ENCODE data around the gene PAM.
A peak's percentile ranks its signal among the peaks of the same experiment; 100 is the strongest.
"Not testable (repeated sequence)": the region's sequence is repeated elsewhere in the genome, so short reads cannot be mapped to it uniquely, and the experiment has no call there.

Gene PAM

DNA sequence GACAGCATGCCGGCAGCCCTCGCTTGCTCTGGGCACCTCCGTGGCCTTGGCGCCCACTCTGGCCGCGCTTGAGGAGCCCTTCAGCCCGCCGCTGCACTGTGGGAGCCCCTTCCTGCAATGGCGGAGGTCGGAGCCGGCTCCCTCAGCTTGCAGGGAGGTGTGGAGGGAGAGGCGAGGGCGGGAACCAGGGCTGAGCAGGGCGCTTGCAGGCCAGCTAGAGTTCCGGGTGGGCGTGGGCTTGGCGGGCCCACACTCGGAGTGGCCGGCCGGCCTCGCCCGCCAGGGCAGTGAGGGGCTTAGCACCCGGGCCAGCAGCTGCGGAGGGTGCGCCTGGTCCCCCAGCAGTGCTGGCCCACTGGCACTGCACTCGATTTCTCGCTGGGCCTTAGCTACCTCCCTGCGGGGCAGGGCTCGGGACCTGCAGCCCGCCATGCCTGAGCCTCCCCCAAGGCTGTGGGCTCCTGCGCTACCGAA, 3.2 kb upstream of the PAM start:
- DNase-seq (ENCODE audit: low spot score), result not testable (repeated sequence)

DNA sequence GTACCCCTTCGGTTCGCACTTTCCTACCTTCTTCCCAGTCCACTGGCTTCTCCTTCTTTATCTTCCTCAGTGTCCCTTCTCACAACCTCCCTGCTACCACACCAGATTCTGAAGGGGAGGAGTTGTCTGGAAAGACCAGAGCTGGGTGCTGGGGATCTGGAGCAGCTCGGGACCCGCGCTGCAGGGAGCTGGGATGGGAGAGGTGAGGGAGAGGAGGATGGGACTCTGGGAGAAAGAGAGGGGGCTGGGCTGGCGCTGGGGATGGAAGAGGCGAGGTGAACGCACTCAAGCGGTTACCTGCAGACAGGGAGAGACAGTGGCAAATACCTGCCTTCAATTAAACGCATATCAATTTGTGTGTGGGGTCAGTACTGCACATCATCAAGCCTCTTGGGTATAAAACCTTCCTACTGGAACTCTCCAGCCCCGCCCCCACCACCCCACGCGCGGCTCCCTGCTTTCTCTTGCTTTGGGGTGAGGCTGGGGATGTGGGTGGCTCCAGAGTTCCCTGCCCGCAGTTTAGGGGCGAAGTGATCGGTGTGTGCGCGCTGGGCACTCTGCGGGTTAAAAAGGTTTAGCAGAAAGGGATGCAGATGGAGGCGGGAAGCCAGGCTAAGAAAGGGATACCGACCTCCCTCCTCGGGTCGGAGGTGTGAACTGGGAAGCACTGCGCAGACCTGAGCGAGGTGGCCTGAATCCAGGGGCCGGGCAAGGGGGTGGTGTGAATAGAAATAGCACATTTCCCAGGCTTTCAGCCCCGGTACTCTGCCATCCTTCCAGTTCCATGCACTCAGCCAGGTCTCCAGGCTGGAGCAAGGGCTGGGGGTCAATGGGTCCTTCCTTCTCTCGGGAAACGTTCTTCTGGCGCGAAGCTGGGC, 977 bp upstream of the PAM start:
- DNase-seq (ENCODE audit: low spot score), result no peak

DNA sequence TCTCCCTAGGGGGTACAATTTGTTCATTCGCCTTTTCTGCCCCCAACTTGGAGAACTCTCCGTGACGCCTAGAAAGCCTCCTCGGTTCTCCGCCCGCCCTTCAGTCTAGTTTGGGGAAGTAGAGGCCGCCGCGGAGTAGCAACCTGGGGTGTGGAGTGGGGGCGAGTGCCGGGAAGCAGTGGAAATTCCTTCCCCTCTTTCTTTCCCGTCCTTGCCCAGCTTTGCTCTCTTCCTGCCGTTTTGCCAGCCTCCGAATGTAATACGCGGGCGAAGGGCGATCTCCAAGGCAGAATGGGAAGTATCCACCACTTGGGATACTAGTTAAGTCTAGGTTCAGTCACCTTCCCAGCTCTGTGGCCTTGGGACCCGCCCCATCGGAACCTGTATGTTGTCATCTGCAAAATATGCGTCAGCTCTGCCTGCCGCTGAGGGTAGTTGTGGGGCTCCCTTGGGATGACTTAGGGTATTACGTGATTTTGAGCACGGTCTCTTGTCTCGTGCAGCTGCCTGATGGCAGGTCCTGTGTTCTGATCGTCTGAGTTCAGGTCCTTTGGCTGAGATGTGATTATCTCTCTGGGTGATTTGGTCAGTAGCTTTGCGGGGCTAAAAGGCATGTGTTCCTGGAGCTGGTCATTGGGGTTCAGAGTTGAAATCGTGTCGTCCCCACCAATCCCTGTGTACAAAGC, 724 bp downstream of the PAM start:
- DNase-seq (ENCODE audit: low spot score), result peak; percentile 58

DNA sequence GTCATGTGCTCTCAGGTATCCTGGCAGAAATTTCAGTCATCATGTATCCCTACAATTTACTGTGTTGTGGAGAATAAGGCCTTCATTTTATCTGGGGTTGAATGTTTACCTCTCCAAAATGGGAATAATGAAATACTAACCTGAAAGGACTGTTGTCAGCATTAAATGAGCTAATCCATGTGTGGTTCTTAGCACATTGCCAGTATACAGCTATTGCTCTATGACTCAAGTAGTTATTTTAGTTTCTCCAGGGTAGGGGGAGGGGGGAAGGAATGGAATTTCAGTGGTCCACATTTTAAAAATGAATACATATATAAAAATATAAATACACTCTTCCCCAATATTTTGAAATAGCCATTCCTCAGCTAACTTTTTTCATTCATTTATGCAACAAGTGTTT, 3.5 kb downstream of the PAM start:
- no peak for DNase-seq (ENCODE audit: low spot score)

DNA sequence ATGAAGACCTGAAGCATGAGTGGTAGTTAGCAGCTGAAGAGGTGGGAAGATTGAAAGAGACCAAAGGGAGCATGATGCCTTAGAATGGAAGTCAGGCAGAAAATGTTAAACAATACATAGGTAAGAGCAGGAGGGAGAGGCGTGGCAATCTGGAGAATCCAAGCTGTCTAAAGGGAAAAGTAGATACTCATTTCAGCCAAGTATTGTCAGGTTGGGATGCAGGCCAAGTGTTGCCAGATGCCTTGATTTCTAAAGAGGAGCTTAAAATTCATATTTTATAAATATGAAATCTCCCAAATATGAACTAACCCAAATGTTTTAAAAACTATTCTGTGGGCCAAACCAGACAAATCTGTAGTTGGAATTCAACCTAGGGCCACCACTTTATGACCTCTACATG, 4.2 kb downstream of the PAM start:
- no peak for DNase-seq (ENCODE audit: low spot score)

DNA sequence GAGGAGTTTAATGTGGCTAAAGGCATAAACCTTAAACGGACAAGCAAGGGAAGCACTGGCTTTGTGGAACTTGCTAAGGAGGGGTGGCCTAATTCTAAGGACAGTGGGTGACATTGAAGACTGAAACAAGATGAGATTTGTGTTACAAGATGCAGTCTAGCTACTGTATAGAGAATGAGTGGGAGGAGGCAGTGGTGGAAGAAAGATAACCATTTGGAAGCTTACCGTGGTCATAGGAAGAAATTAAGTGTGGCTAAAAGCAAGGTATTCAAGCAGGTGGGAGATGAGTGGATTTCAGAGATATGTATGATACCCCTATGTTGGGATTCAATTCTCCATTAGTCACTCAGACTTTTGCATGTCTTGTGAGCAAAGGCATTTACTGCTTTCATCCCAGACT, 4.6 kb downstream of the PAM start:
- DNase-seq (ENCODE audit: low spot score), result no peak

DNA sequence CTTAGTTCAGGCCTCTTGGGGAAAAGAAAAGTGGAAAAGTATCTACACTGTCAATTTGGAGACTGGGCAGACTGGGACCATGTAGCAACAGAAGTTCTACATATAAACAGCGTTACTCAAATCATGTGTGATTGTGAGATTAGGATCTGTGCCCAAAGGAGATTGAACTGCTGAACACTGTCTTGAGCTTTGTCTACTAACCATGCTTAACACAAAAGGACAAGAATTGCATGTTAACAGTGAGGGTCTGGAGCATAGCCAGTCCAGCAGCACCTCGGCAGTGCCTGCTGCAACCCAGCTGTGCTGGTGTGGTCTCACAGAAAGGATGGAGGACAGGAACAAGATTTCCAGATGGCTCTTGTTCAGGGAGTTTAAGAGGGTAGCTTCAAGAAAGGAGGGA, 5.7 kb downstream of the PAM start:
- DNase-seq (ENCODE audit: low spot score), result no peak

DNA sequence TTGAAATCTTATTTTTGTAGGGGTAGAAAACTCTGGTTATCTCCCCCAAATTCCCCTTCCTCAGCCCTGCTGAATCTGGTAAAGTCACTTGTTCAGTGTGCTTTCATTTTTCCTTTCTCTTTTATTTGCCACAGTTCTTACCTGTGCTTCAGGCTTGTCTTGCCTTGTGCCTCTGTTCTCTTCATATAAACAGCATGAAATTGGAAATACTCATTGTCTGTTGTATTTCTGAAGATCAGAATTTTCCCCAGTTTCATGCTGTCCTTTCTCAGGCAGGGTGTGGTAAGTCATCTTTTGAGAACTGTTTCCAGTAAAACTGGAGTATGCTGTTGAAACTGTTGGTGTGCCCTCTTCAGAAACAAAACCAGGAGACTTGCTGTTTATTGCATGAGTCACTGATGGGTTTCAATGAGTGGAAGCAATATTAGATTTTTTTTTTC, 7.0 kb downstream of the PAM start:
- no peak for DNase-seq (ENCODE audit: low spot score)

DNA sequence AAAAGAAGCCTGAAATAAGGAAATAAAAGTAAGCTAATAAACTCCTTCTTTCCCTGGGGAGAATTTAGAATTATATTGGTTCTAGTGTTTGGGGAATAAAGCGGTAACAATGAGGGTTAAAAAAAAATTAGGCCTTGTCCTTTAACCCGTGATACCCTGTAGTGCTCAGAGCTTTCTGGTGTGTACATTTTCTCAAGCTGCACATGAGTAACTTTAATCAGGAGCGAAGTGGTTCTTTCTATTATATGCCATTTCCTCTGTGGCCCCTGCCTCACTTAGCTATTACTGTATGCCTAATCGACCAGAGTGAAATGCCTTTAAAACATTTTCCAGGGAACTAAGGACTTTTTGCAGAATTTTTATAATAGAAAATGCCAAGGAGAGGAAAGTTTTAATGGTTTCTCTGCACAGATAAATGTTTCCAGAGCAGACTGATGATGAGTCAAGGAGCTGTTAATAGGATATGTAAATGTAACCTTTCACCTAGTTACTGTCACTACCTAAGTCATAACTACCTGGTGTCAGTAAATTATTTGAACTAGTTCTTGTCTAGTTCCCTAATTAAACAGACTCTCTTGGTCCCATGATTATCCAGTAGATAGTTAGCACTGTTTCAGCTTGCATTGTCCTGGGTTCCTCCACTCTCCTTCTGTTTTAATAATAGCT, 7.6 kb downstream of the PAM start:
- DNase-seq (ENCODE audit: low spot score), result no peak

DNA sequence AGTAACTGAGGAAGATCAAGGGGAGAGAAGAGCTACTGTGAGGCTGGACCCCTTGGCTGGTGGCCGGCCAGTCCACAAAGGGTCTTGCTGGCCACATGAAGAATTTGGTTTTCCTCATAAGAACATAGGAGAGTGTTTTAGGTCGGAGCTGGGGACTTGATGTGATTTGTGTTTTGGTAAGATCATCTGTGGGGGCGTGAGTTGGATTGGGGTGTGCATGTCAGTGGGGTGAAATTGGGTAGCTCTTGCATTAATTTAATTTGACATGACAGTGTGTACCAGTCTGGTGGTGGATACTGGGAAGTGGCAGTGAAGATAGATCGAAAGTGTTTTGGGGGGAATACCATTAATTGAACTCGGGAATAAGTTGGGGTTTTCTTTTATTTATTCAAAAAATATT, 8.6 kb downstream of the PAM start:
- DNase-seq (ENCODE audit: low spot score), result no peak

DNA sequence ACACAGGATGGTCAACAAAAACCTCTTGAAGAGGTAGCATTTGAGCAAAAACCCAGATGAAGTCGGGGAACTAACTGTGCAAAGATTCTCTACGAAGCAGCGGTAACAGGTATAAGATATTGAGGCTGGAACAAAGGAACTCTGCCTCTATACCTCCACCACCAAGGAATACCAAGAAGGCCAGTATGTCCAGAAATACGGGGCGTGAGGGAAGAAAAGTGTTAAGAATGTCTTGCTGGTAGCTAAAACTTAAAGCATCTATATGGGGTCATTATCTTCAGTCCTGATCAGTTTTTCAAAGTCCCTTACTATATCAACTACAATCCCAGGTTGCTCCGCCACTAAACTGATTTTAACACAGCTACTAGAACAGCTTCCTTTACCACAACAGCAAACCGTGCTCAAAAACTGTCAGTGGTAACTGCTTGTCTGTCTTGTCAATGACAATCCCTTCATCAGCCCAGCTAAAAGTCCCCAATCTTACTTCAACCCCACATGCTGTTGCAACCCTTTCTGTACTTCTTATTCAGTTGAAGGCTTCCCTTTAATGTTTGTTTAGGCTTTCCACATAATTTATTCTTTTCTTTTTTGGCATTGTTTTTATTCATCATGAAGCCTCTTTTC, 9.4 kb downstream of the PAM start:
- DNase-seq (ENCODE audit: low spot score), result no peak

DNA sequence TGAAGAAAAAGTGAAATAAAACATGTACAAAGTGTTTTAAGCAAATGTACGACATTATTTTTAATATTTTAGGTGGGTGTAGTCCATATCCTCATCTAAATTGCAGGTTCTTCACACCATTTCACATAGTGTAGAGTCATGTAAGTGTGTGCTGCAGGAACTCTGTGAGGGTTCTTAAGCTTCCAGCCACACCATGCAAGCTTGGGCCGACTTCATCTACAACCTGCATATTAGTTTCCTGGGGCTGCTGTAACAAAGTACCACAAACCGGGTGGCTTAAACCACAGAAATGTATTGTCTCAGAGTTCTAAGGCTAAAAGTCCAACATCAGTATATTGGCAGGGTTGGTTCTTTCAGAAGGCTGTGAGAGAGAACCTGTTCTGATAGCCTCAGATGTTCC, 10.2 kb downstream of the PAM start:
- no peak for DNase-seq (ENCODE audit: low spot score)

DNA sequence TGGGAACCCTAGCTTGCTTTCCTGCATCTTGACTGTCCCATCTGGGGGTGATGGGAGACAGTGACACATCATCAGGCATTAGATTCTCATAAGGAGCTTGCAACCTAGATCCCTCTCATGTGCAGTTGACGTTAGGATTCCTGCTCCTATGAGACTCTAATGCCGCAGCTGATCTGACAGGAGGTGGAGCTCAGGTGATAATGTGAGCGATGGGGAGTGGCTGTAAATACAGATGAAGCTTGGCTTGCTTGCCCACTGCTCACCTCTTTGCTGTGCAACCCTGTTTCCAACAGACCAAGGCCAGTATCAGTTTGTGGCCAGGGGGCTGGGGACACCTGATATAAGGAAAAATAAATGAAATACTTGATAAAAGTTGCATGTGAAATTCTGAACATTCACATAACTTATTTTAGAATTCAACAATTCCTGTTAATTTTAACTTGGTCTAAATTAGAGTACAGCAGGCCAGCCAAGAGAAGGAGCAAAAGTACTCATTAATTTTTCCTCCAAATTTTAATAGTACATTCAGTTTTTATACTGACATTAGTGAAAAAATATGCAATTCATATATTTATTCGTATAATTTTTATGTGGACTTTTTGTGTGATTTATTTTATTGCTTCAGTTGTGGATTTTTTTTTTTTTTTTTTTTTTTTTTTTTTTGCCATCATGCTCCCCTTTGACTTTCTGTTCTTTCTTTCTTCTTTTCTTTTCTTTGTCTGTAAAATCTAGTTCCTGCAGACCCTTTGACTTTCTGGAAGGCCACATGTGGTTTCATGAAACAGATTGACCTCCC, 11.4 kb downstream of the PAM start:
- DNase-seq (ENCODE audit: low spot score), result no peak

DNA sequence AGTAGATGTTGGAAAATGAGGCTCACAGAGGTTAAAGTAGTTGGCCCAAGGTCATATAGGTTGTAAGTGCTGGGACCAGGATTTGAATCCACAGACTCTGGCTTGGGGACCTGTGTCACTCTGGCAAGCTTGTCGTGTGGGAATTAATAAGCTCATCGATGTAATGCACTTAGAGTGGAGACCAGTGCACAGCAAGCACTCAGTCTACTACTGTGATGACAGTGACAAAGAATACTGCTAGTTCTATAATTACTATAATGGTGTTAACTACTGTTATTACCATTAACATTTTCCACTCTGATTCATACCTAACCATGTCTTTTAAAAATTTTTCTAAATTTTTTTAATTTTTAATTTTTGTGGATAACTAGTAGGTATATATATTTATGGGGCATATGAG, 12.8 kb downstream of the PAM start:
- DNase-seq (ENCODE audit: low spot score), result no peak

DNA sequence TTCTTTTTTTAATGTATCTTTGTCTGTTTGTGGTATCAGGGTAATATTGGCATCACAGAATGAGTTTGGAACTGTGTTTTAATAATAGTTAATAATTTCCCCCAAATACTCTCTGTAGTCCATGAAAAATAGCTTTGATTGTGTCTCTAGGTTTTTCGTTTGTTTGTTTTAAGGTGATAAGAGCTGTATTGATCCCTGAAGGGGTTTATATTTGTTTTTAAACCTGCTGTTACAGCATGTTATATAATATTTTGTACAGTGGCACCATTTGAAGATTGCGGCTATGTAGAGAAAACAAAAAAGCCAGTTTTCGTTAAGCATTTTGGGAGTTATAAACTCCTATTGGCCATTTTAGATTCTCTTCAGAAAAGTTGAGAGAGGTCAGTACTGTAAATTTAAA, 15.7 kb downstream of the PAM start:
- DNase-seq (ENCODE audit: low spot score), result no peak

DNA sequence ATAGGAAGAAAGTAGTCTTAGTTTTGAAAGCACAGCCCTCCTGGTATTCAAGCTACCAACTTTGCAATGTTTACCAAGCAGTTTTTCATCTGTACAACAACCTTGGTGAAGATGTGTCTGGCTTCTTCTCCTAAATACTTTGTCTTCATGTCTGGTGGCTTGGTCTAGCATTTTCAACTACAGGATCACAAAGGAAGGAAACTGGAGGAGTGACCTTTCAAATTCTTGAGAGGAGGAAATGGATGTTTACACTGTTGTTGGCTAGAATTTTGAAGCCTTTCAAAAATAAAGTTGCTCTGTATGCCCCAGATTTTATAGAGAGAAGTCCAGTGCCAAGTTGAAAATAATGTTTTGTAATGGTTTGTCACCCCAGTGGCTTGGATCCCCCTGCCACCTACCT, 16.3 kb downstream of the PAM start:
- no peak for DNase-seq (ENCODE audit: low spot score)

DNA sequence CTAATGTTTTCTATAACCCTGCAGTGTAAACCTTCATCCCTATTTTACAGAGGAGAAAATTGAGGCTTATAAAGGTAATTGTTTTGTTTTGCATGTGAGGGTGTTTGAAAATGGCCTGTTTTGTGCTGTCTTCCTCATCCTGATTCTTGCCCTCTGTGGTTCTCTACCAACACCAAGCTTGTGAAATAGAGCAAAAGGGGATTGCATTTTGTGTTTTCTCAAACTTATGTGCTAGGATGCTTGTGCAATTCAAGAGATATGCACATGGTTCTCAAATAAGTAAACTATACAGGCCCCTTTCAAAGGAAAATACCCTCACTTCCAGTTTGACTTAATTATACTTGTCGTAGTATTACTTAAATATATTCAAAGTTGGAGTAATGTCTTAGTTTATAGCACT, 17.2 kb downstream of the PAM start:
- DNase-seq (ENCODE audit: low spot score), result no peak

DNA sequence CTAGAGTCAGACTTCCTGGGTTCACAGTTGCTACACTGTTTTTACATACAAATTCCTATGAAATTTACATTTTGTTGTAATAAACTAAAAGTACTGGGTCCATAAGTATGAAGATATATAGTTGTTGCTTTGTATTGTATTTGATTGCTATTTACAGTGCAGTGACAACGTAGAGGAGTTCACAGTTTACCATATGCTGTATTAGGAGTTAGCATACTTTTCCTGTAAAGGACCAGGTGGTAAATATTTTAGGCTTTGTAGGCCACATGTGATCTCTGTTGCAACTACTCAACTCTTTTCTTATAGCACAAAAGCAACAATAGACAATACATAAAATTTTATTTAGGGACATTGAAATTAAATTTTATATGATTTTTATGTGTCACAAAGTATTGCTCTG, 18.0 kb downstream of the PAM start:
- no peak for DNase-seq (ENCODE audit: low spot score)

DNA sequence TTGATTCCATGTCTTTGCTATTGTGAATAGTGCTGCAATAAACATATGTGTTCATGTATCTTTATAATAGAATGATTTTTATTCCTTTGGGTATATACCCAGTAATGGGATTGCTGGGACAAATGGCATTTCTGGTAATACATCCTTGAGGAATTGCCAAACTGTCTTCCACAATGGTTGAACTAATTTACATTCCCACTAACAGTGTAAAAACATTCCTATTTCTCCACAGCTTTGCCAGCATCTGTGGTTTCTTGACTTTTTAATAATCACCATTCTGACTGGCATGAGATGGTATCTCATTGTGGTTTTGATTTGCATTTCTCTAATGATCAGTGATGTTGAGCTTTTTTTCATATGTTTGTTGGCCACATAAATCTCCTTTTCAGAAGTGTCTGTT, 20.7 kb downstream of the PAM start:
- not testable (repeated sequence) for DNase-seq (ENCODE audit: low spot score)

DNA sequence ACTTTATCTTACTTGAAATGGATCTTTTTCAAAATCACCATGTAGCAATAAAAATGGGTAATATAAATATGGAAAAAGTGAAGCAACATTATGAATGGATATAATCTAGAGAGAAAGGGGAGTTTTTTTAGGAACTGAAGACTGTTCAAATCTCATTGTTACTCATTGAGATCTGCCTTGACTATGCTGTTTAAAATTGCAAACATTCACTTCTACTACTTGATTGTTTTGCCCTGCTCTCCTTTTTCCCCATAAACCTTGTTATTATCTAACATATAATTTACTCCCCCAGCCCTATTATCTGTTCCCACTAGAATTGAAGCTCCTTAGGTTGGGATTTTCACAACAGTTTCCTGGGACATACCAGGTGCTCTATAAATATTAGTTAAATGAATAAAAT, 22.0 kb downstream of the PAM start:
- no peak for DNase-seq (ENCODE audit: low spot score)

DNA sequence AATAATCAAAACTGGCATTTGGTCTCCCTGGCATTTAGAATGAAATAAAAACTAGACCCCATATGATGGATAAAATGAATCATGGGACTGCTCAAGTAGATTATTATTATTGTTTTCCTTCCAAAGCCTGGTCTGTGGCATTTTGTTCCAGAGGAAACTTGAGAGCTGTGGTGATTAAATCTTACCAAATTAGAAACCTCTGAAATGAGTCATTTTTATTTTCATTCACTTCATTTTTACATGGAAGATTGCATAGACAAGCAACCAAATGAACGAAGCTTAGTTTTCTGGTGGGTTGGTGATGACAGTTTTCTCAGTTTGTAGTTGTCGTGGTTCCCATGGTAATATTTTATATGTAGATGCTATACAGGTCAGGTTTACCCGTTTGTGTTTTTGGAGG, 23.4 kb downstream of the PAM start:
- no peak for DNase-seq (ENCODE audit: low spot score)

DNA sequence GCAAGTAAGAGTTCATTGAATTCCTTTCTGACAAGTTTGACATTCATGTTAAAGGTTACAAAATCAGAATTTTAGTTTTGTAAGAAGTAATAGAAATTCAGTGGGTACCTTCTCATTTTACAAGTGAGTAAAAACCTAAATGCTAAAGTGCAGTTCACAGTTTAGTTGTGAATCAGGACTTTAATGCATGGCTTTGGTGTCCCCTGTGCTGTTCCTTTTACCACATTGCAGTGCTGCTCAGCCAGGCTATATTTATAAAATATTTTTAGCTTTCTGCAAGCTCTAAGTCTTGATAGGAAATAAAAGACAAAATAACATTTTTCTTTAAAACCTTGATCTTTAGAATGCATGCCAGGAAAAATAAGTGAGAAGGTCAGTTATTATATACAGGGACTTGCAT, 26.3 kb downstream of the PAM start:
- no peak for DNase-seq (ENCODE audit: low spot score)

Measured in CD4-positive, alpha-beta T cell treated with Interleukin-6 at 100 ng/mL for 8 hours (primary cell).